Measurements from ENCODE around the gene CARS1. TPM values are rescaled to one million over a fixed set of nuclear protein-coding genes. Genes with fewer than 3 reads are reported as not detected.
A peak's percentile ranks its signal among the peaks of the same experiment; 100 is the strongest.

CARS1 gene
- total RNA-seq, 1 experiment from 2014 or later: 18.8 TPM

DNA sequence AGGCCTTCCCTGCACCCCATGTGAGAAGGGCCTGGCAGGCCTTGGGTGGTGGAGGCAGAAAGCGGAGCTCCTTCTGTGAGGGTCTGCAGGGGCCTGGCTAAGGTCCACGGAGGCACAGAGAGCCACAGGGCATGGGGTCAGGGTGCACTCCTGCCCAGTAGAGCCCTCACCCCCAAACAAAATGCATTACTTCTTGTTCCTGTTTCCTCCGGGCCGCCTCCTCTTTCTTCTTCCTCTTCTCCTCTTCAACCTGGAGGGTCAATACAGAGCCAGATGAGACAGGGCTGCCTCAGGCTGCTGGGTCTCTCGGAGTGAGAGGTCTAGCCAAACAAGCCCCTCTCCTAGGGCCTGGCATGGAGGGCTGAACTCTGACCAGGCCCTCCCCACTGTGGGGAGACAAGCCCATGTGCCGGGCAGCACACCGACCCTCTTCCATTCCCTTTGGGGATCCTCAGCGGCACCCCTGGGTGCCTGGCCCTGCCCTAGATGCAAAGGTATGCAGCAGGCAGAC lies 54.8 kb downstream of the CARS1 start:
- no peak for DNase-seq (ENCODE audit: low read depth)
- in situ Hi-C loops (cut with HindIII; ENCODE audit: low pct_unique_long_range_greater_than_20kb, low sequenced_read_pairs): no loop called here

DNA sequence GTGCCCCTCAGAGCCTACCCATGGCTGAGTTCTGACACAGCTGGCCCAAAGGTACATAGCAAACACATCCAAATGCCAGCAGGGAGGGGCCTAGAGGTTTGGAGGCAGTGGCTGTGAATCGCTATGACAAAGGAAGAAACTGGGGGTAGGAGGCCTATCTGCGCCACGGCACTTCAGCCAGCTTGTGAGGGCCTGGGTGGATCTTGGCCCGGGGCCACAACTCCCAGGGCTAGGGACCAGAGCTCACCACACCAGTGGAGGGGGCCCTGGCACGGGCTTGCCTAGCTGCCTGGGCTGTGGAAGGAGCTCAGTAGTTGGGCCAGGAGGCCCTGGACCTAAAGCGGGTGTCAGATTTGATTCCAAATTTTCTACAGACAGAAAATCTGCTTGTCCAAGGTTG lies 55.7 kb downstream of the CARS1 start:
- in situ Hi-C loops (cut with HindIII; ENCODE audit: low pct_unique_long_range_greater_than_20kb, low sequenced_read_pairs): no loop called here
- no peak for DNase-seq (ENCODE audit: low read depth)

DNA sequence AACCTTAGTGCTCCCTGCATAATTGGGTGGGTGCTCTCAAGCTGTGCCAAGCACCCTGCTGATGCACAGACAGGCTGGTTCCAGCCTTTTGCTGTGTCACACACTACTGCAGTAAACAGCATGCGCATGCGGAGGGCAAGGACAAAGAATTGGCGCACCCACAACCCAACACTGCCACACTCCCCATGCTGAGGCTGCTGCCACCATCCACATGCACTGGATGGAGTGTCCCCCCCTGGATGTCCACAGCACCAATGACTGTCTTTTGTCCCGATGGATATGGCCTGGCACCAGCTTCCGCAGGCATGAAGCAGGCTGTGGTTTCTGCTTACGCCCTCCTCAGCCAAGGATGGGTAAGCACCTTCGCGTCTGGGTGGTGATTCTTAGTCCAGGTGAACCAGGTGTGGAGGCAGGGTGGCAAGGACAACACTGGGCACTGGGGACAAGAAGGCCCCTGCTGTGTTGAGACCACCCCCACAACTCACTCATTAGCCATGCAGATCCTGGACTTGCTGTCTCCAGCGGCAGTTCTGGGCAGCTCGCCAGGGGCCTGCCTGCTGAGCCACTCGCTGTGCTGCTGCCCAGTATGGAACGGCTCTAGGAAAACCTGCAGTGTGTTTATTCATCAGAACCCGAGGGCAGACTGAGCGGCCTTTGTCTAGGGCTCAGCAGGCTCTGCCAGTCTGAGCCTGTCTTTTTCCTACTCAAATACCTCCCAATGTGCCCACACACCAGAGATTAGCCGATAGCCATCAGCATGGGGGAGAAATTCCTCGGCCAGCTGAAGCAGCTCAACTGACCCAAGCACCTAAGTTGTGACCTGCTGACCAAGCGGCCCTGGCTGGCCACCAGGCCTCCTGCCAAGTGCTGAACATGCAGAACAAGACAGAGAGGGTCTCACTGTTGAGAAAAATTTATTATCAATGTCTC lies 56.9 kb downstream of the CARS1 start:
- no peak for DNase-seq (ENCODE audit: low read depth)
- in situ Hi-C loops (cut with HindIII; ENCODE audit: low pct_unique_long_range_greater_than_20kb, low sequenced_read_pairs): no loop called here

DNA sequence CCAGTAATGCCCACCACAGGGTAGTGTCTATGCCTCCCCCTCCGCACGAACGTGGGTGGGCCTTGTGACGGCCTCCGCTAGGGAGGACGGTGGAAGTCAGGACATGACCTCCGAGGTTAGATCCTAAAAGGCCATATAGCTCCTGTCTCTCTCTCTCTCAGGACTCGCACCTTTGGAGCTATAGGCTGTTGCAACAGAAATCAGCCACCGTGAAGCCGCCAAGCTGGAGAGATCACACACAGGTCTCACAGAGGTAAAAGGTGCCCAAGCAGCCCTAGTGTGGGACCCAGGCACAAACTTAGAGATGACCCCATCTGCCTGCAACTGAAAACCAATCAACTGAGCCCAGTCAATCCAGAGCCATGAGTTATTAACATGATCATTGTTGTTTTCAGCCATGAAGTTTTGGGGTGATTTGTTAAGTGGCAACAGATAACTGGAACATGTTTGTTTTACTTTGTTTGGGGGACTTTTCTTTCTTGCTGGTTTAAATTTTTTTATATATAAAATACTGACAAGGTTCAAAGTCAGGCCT lies 57.7 kb downstream of the CARS1 start:
- no peak for DNase-seq (ENCODE audit: low read depth)
- in situ Hi-C loops (cut with HindIII; ENCODE audit: low pct_unique_long_range_greater_than_20kb, low sequenced_read_pairs): no loop called here

DNA sequence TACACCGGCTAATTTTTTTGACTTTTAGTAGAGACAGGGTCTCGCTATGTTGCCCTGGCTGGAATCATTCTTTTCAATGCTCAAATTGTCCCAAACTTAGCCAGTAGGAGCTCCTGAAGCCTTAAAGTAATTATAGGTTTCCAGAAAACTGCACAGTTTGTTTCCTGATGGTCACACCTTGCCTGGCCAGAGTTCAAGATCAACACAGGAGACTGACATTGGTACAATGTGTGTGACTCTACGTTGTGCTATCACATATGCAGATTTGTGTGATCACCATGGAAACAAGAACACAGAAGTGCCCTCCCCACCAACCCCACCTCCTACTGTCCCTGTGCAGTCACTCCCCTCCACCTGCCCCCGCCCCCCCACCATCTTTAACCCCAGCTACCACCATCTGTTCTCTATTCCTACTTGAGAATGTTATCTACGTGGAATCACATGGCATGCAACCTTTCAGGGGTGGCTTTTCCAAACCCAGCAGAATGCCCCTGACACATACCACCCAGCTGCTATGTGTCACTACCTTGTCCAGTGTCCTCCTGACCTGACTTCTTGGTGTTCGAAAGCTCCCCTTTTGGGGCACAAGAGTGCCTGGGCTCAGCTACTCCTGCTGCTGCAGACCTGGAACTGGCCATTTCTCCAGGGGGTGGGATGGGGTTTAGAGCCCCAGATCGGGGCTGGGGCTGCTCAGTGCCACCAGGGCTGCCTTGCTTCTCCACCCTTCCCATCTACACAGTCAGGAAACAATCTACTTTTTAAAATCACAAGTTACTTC lies 59.0 kb downstream of the CARS1 start:
- in situ Hi-C loops (cut with HindIII; ENCODE audit: low pct_unique_long_range_greater_than_20kb, low sequenced_read_pairs): no loop called here
- DNase-seq (ENCODE audit: low read depth): no peak

DNA sequence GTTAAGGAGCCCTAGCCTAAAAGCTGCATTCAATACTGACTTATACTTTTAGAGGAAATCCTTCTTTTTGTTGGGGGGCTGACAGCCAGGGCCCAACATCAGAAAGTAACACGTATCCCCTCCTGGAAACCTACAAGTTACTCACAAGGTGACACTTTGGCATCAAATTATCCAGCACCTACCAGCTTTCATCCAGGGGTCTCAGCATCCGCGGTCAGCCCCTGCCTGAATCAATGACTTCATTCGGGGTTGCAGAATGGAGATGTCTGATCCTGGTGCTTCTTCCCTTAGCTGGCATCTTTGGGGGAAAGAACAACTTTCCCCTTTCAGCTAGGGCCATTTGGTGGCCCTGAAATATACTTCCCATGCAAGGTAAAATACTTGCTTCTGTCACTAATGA lies 59.8 kb downstream of the CARS1 start:
- in situ Hi-C loops (cut with HindIII; ENCODE audit: low pct_unique_long_range_greater_than_20kb, low sequenced_read_pairs): no loop called here
- DNase-seq (ENCODE audit: low read depth): no peak

DNA sequence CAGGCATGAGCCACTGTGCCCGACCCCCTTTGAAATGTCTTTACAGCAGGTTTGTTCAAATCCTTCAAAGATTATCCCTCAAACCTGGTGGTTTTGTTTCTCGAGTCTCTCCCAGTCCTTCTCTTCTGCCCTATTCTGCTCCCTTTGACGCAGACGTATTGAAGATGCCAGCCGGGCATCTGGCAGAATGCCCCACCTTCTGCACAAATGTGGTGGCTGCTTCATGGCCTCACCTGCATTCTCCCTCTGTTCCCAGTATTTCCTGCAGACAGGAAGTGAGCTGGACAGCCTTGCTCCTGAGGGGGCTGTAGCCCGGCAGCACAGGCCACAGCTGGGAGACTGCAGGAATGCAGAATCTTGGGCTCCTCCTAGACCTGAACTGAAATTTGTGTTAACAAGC lies 60.2 kb downstream of the CARS1 start:
- DNase-seq (ENCODE audit: low read depth): no peak
- in situ Hi-C loops (cut with HindIII; ENCODE audit: low pct_unique_long_range_greater_than_20kb, low sequenced_read_pairs): no loop called here

DNA sequence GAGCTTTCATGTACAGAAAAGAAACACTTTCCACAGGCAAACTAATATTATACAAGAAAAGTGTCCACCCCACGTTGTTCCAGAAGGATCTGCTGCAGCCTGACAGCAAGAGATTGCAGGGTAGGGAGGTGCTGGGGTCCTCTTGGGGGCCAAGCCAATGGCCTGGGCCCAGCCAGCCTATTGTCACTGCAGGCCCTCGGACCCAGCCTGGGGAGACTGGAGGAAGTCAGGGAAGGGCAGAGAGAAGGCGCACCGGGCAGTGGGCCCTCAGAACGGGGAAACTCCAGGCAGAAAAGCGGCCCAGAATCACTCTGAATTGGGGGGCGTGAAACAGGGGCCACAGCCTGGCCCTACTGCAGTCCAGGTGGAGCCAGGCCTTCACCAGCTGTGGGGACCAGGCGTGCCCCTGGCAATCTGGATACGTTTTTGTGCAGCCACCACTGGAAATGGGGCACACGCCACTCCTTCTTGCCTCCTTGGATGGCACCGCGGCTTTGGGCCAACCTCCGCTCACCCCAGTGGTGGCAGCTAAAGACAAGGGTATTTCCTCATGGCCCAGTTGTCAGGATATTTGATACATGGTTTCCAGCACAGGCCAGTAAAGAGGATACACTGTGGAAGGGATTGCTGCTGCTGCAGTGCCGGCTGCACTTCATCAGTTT lies 61.2 kb downstream of the CARS1 start:
- in situ Hi-C loops (cut with HindIII; ENCODE audit: low pct_unique_long_range_greater_than_20kb, low sequenced_read_pairs): no loop called here
- DNase-seq (ENCODE audit: low read depth): no peak

DNA sequence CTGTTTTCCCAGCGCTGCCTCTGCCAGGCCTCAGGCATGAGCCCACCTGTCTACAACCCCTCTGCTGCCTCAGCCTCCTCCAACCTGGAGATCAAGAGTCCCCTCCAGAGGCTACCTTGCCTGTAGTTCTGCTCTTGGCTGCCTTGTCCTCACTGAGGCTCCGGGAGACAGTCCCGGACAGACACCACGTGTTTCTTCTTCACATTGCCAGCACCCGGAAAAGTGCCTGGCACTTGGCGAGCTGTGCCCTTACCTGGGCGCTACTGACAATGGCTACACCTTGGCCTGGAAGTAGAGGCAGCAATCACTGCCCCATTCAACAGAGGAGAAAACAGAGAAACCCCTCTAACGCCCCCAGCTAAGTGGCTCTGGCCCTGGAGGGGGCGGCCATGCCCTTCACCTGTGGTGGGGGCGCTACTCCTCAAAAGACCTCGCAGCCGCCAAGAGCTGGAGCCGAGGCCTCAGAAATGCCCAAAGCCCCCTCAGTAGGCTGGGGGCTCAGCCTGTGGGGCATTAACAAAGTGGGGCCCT lies 62.1 kb downstream of the CARS1 start:
- in situ Hi-C loops (cut with HindIII; ENCODE audit: low pct_unique_long_range_greater_than_20kb, low sequenced_read_pairs): no loop called here
- DNase-seq (ENCODE audit: low read depth): no peak

DNA sequence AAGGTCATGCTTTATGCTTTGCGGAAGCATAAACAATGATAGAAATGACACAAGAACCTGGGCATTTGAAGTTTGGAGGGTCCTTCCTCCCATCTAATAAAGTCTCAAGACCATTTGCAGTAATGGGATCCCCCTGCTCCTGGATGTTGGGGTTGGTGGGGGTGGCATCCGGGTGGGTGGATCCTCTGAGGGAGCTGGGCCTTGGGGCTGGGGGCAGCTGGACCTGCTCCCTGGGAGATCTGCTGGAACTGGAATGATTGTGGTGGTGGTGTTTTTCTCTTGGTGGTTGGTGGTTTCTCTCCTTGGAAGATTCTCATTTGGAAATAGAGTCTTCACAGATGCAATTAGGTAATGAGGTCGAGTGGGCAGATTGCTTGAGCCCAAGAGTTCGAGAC lies 62.9 kb downstream of the CARS1 start:
- no peak for DNase-seq (ENCODE audit: low read depth)
- in situ Hi-C loops (cut with HindIII; ENCODE audit: low pct_unique_long_range_greater_than_20kb, low sequenced_read_pairs): no loop called here

DNA sequence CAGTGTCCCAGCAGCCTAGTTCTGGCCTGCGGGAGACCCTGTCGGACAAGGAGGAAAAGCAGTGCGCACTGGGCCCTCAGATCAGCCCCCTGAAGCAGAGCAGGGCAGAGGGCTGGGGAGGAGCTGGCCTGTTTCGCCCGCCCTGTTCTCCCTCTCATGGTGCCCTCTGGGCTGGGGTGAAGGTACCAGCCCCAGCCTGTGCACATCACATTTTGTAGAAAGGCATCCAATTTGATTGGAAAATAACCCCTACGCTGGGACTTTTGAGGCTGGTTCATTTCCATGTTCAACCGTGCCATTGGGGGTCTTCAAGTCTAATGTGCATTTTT lies 64.3 kb downstream of the CARS1 start:
- no peak for DNase-seq (ENCODE audit: low read depth)
- in situ Hi-C loops (cut with HindIII; ENCODE audit: low pct_unique_long_range_greater_than_20kb, low sequenced_read_pairs): no loop called here

DNA sequence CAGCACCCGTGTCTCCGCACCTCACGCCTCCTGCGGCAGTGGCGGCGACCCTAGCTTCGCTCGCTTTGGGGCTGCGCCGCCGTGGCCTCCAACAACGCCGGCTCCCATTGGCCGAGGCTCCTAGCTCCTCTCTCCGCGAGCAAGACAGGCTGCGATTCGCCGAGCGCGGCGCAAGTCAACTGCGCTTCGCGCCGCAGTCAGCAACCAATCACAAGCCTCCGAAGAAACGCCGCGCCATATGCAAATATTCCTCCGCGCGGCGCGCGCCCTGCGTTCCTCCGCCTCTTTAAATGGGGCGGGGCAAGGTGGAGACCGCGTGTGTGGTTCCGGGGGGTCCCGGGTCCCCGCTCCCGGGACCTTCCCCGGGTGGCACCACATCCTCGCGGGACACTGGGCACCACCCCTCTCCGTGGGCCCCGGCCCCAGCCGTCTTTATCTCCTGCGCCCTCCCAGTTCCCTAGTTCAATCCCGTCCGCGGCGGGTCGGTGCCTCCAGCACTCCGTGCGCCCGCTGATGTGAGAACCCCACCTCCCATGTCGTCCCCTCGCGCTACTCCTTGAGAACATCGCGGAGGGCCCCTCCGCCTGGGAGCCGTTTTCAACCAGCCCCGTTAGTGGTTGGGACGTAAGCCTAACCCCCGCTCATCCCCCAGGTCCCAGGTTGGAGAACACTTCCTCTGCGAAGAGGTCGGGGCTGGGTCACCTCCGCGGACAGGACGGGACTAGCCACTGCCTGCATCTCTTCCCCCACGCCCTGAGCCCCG lies 64.8 kb downstream of the CARS1 start, which contains the start of gene NAP1L4:
NAP1L4 (minus strand) TSS at position 96 of the 763 bp plus-strand sequence. CDS start 13,109 bp downstream, outside the sequence.
- DNase-seq (ENCODE audit: low read depth): peak; percentile 95
- in situ Hi-C loops (cut with HindIII; ENCODE audit: low pct_unique_long_range_greater_than_20kb, low sequenced_read_pairs): no loop called here

DNA sequence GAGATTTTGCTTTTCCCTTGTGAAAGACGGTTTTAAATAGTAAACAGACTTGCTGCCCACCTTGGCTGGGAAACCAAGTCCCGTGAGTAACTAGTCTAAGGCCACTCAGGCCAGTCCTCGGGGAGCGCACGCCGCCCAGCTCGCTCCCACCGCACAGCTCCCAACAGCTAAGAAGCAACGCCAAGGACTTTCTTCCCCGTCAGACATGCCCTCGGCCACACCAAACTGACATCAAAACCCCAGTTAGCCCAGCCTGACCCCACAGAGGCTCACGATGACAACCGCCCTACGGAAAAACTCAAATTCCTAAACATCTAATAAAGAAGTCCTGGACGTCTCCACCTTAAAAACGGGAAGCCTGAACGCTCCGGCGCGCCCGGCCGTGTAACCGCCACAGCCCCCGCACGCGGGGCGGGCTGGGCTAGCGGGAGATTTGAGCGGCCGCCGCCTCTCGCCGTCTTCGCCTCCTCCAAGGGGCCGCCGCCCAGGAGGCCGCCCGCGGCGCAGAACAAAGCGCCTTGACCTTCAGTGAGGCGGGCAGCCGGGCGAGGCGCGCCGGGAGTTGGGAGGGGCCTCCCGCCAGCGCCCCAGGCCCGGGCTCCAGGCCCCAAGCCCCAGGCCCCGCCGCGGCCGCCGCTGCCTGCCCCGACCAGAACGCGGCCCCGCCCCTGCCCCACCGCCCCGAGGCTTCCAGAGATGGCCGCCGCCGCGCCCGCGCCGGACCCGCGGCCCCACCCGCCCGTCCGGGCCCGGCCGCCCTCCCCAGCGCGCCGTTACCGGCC lies 65.6 kb downstream of the CARS1 start:
- peak; percentile 52 for DNase-seq (ENCODE audit: low read depth)
- in situ Hi-C loops (cut with HindIII; ENCODE audit: low pct_unique_long_range_greater_than_20kb, low sequenced_read_pairs): no loop called here

DNA sequence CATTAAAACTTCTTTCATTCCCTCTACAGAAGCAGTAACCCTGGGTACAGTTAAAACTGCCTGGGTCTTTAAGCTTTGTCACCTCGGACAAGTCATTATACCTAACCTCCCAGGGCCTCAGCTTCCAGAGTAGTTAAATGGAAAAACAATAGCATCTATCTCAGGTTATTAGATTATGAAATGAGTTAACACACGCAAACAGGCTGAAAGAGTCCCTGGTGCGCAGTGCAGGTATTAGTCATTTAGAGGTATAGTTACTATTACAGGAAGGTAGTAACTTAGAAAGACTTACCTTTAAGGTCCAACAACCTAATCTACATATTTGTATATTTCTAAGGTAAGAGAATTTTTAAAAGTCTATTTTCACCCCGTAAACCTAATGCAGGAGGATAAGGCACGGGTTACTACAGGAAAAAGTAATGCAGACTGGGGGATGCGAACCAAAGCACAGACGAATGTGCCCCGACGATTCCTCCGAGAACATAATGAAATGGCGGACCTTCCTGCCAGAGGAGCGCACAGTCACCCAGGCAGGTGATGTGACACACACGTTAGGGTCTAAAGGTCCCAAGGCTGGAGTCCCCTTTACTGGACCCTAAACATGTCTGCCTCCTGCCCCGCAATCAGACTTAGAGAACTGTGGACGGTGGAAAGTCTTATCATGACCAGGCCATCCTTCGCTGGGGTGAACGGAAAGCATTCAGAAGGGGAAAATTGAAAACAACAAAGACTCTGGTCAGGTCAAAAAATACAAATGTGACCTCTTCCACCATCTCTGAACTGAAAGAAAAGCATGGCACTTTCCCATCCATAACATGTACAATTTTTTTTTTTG lies 66.4 kb downstream of the CARS1 start:
- in situ Hi-C loops (cut with HindIII; ENCODE audit: low pct_unique_long_range_greater_than_20kb, low sequenced_read_pairs): no loop called here
- DNase-seq (ENCODE audit: low read depth): peak; percentile 27

DNA sequence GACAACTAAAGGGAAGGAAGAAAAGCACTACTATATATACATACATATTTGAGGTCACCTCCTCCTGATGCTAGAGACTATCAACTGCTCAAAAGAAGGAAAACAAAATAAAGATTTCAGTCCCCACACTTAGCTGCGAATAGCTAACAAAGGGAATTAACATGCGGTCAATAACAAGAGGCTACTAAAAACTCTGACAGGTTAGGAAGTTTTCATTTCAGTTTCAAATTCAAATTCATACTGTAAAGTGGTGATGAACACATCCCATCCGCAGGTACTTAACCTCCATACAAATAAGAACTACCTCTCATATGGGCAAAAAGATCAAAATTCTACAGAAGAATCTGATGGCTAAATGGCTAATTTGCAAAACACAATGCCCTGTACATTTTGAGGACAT lies 67.7 kb downstream of the CARS1 start:
- in situ Hi-C loops (cut with HindIII; ENCODE audit: low pct_unique_long_range_greater_than_20kb, low sequenced_read_pairs): no loop called here
- DNase-seq (ENCODE audit: low read depth): no peak

DNA sequence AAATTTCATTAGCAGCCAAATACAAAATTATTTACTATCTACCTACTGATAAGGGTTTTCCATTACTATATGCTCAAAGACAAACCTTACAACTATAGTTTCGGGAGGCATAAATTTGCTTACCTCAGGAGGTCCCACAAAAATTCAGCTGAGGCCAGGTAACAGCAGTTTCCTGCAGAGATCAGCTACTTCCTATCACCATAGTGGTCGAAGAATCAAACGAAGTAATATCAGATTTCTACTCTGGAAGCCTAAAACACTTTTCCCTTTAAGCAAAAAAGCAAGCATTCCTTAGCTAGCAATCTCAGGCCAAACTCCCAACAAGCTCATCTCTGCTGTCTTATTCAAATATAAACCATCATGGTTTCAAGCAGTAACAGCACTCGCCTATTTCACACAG lies 68.2 kb downstream of the CARS1 start:
- in situ Hi-C loops (cut with HindIII; ENCODE audit: low pct_unique_long_range_greater_than_20kb, low sequenced_read_pairs): no loop called here
- no peak for DNase-seq (ENCODE audit: low read depth)

Measured in Caki2 (cell line).